Nephron progenitor cell (in vitro differentiated cells): ENCODE results near the gene TRIM71.

Experiments
- DNase-seq: peaks from one replicate; pipeline ENCODE4 v3.0.0; 2021
- H3K27ac Mint-ChIP-seq: 2 replicates; pipeline ENCODE4 v1.8.0; 2021; ENCODE audit warnings: mild to moderate bottlenecking, moderate library complexity, mixed read lengths
- H3K27me3 Mint-ChIP-seq: 2 replicates; pipeline ENCODE4 v1.8.0; 2021; ENCODE audit warnings: mild to moderate bottlenecking, low read depth, mixed read lengths; ENCODE audit not compliant: poor library complexity
- H3K36me3 Mint-ChIP-seq: 2 replicates; pipeline ENCODE4 v1.8.0; 2021; ENCODE audit warnings: low read depth, mixed read lengths
- H3K4me1 Mint-ChIP-seq: 2 replicates; pipeline ENCODE4 v1.8.0; 2021; ENCODE audit warnings: mixed read lengths
- H3K4me3 Mint-ChIP-seq: 2 replicates; pipeline ENCODE4 v1.8.0; 2021; ENCODE audit warnings: mild to moderate bottlenecking, moderate library complexity, mixed read lengths
- H3K9me3 Mint-ChIP-seq: 2 replicates; pipeline ENCODE4 v1.8.0; 2021; ENCODE audit warnings: mild to moderate bottlenecking, moderate library complexity, mixed read lengths
- CTCF ChIP-seq: fragments of 200-600 bp; sonication (generic); IDR thresholded peaks from 2 replicates; pipeline ENCODE4 v1.5.0; 2021; ENCODE audit warnings: antibody characterized with exemption

Gene TRIM71

GRCh38 chr3:32862247-32862935 is 44.6 kb downstream of the TRIM71 start:
- Mint-ChIP-seq H3K27ac (peak overlapping the region; percentile 89), H3K36me3 (peaks cover 40% of the 10 kb centered on the region), H3K9me3 (no peaks in the 10 kb centered on the region), H3K4me3 (no peak overlapping the region), H3K4me1 (peaks cover 92% of the 10 kb centered on the region), H3K27me3 (no peaks in the 10 kb centered on the region)
- DNase-seq, result no peak
- TF ChIP-seq CTCF, result no peak

- Mint-ChIP-seq H3K4me1 (peaks cover 93% of the 10 kb centered on the region), H3K27ac (peak overlapping the region; percentile 91), H3K4me3 (no peak overlapping the region), H3K36me3 (peaks cover 39% of the 10 kb centered on the region), H3K9me3 (no peaks in the 10 kb centered on the region), H3K27me3 (no peaks in the 10 kb centered on the region)
- TF ChIP-seq CTCF, result no peak
- no peak for DNase-seq
Measured at GRCh38 chr3:32862936-32863487, 45.2 kb downstream of the TRIM71 start.

- Mint-ChIP-seq H3K27me3 (peaks cover 4% of the 10 kb centered on the region), H3K4me3 (no peak overlapping the region), H3K36me3 (peaks cover 32% of the 10 kb centered on the region), H3K27ac (peak overlapping the region; percentile 94), H3K4me1 (peaks cover 95% of the 10 kb centered on the region), H3K9me3 (no peaks in the 10 kb centered on the region)
- DNase-seq, result no peak
- TF ChIP-seq CTCF, result no peak
Measured at GRCh38 chr3:32865383-32865782, 47.6 kb downstream of the TRIM71 start.

- no peak for DNase-seq
- Mint-ChIP-seq H3K9me3 (no peaks in the 10 kb centered on the region), H3K27me3 (peaks cover 4% of the 10 kb centered on the region), H3K27ac (peak overlapping the region; percentile 98), H3K36me3 (peaks cover 28% of the 10 kb centered on the region), H3K4me1 (peaks cover 100% of the 10 kb centered on the region), H3K4me3 (peak overlapping the region; percentile 47)
- TF ChIP-seq CTCF, result no peak
Measured at GRCh38 chr3:32866533-32866932, 48.7 kb downstream of the TRIM71 start.

- no peak for DNase-seq
- Mint-ChIP-seq H3K27ac (peak overlapping the region; percentile 98), H3K9me3 (no peaks in the 10 kb centered on the region), H3K4me1 (peaks cover 100% of the 10 kb centered on the region), H3K4me3 (no peak overlapping the region), H3K36me3 (peaks cover 24% of the 10 kb centered on the region), H3K27me3 (peaks cover 4% of the 10 kb centered on the region)
- TF ChIP-seq CTCF, result no peak
Measured at GRCh38 chr3:32867954-32868353, 50.2 kb downstream of the TRIM71 start.
